Left renal pelvis (tissue), 4 donors: ENCODE data around the gene WWC2. TPM values are rescaled to one million over a fixed set of nuclear protein-coding genes. Genes with fewer than 3 reads are reported as not detected.
"Not testable (repeated sequence)": the region's sequence is repeated elsewhere in the genome, so short reads cannot be mapped to it uniquely, and the experiment has no call there.

Source experiments
- DNase-seq, 4 donors: peaks; one replicate each; pipeline ENCODE4 v3.0.0-alpha.2; 2013; ENCODE audit warnings: low read depth in 4 of 4, low spot score in 3 of 4
- polyA plus RNA-seq, 4 donors: library from polyadenylated mRNA; unstranded; fragments of 120-200 nt; gene quantifications; one replicate each; pipeline ENCODE4 v1.2.1, GENCODE V29; 2013; ENCODE audit not compliant: insufficient read length in 4 of 4

WWC2 gene
- polyA plus RNA-seq, 4 donors: 40.0 to 60.5 (median 59.1) TPM

GRCh38 chr4:183099537-183100297 lies 660 bp downstream of the WWC2 start:
- no peak for DNase-seq

GRCh38 chr4:183100298-183100599 lies 1.2 kb downstream of the WWC2 start:
- no peak for DNase-seq

- no peak for DNase-seq
These were observed 1.8 kb downstream of the WWC2 start for GRCh38 chr4:183100827-183101226.

GRCh38 chr4:183101956-183102480 lies 3.0 kb downstream of the WWC2 start:
- no peak for DNase-seq

GRCh38 chr4:183105092-183105491 lies 6.0 kb downstream of the WWC2 start:
- no peak for DNase-seq

- no peak for DNase-seq
These were observed 7.8 kb downstream of the WWC2 start for GRCh38 chr4:183106839-183107238.

GRCh38 chr4:183107891-183108459 lies 8.9 kb downstream of the WWC2 start:
- no peak for DNase-seq

- DNase-seq: no peak
These were observed 11.2 kb downstream of the WWC2 start for GRCh38 chr4:183110244-183110643.

- no peak for DNase-seq
These were observed 12.4 kb downstream of the WWC2 start for GRCh38 chr4:183111452-183111885.

GRCh38 chr4:183118141-183118540 lies 19.1 kb downstream of the WWC2 start:
- DNase-seq: no peak

GRCh38 chr4:183118585-183118984 lies 19.5 kb downstream of the WWC2 start:
- no peak for DNase-seq

GRCh38 chr4:183121660-183122059 lies 22.6 kb downstream of the WWC2 start:
- not testable (repeated sequence) for DNase-seq

GRCh38 chr4:183124228-183124627 lies 25.2 kb downstream of the WWC2 start:
- DNase-seq: no peak

GRCh38 chr4:183124865-183125264 lies 25.8 kb downstream of the WWC2 start:
- DNase-seq: no peak

GRCh38 chr4:183129125-183129524 lies 30.1 kb downstream of the WWC2 start:
- no peak for DNase-seq

- no peak for DNase-seq
These were observed 30.6 kb downstream of the WWC2 start for GRCh38 chr4:183129675-183130074.

GRCh38 chr4:183130328-183131155 lies 31.5 kb downstream of the WWC2 start:
- DNase-seq: no peak

GRCh38 chr4:183132081-183132480 lies 33.0 kb downstream of the WWC2 start:
- no peak for DNase-seq

GRCh38 chr4:183132865-183133264 lies 33.8 kb downstream of the WWC2 start:
- no peak for DNase-seq

GRCh38 chr4:183136855-183137254 lies 37.8 kb downstream of the WWC2 start:
- DNase-seq: no peak

- no peak for DNase-seq
These were observed 40.1 kb downstream of the WWC2 start for GRCh38 chr4:183139058-183139750.
